ENCODE measurements around the gene CDC42BPA. TPM values are rescaled to one million over a fixed set of nuclear protein-coding genes. Genes with fewer than 3 reads are reported as not detected.

The CDC42BPA gene
- polyA plus RNA-seq, 1 donor (not counting 4 experiments of a cell fraction or from before 2014, with no cell fraction given) = 9.2 TPM

DNA sequence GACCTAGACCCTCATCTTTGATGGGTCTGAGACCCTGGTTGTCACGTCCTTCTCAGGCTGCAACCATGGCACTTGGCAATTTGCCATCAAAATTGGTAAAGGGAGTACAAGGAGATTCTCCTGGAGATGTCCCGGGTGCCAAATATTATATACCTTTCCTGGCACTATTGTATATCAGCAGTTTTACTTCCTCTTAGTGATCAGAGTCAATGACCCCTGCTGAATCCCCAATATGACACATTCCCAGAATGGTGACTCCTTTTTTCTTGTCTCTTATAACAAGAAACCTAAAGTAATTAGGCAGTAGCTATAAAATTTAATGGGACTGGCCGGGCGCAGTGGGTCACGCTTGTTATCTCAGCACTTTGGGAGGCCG, 39.6 kb upstream of the CDC42BPA start:
- DNase-seq (ENCODE audit: low read depth, low spot score) (no peak), FAIRE-seq (no peak)
- H2AFZ ChIP-seq (ENCODE audit: control insufficient read depth, low read length) = no peak overlapping the region
- peak overlapping the region; percentile 78 for H3K4me2 ChIP-seq (ENCODE audit: control insufficient read depth, extremely low read depth, insufficient read depth, low read depth, low read length)
- no peaks in the 10 kb centered on the region for H3K9me3 ChIP-seq (ENCODE audit: control insufficient read depth, low read depth, low read length)
- H3K79me2 ChIP-seq (ENCODE audit: control insufficient read depth, insufficient read depth, low read length) = no peaks in the 10 kb centered on the region
- TF ChIP-seq EZH2 (IDR thresholded peaks at IDR 0.05; ENCODE audit: low read length) = no peak
- TF ChIP-seq, protein P1, sequence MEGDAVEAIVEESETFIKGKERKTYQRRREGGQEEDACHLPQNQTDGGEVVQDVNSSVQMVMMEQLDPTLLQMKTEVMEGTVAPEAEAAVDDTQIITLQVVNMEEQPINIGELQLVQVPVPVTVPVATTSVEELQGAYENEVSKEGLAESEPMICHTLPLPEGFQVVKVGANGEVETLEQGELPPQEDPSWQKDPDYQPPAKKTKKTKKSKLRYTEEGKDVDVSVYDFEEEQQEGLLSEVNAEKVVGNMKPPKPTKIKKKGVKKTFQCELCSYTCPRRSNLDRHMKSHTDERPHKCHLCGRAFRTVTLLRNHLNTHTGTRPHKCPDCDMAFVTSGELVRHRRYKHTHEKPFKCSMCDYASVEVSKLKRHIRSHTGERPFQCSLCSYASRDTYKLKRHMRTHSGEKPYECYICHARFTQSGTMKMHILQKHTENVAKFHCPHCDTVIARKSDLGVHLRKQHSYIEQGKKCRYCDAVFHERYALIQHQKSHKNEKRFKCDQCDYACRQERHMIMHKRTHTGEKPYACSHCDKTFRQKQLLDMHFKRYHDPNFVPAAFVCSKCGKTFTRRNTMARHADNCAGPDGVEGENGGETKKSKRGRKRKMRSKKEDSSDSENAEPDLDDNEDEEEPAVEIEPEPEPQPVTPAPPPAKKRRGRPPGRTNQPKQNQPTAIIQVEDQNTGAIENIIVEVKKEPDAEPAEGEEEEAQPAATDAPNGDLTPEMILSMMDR (optimal IDR thresholded peaks at IDR 0.05 in 1 of 3, IDR thresholded peaks at IDR 0.05 in 1 of 3, conservative IDR thresholded peaks at IDR 0.05 in 1 of 3; ENCODE audit: extremely low read depth in 1 of 3, insufficient read depth in 2 of 3, low read length in 3 of 3) = no peak
- no peaks in the 10 kb centered on the region for H4K20me1 ChIP-seq (ENCODE audit: control insufficient read depth, extremely low read depth, insufficient read depth, low read length)
- dilution Hi-C loops (cut with MboI; ENCODE audit: extremely low pct_ligation_motif_present, low sequenced_read_pairs) = no loop called here
- H3K27me3 ChIP-seq (ENCODE audit: control insufficient read depth, extremely low read depth, insufficient read depth, low read length) = no peaks in the 10 kb centered on the region
- no peak overlapping the region for H3K27ac ChIP-seq (ENCODE audit: control insufficient read depth, insufficient read depth, low read length)
- H3K36me3 ChIP-seq (ENCODE audit: control insufficient read depth in 2 of 2, extremely low read depth in 1 of 2, insufficient read depth in 2 of 2, low read length in 2 of 2) = no peaks in the 10 kb centered on the region
- H3K9ac ChIP-seq (ENCODE audit: control insufficient read depth, extremely low read depth, insufficient read depth, low read length) = no peak overlapping the region
- peaks cover 18% of the 10 kb centered on the region for H3K4me1 ChIP-seq (ENCODE audit: control insufficient read depth, extremely low read depth, insufficient read depth, low read length)
- H3K9me1 ChIP-seq (ENCODE audit: control insufficient read depth, extremely low read depth, insufficient read depth, low read length) = no peaks in the 10 kb centered on the region
- H3K4me3 ChIP-seq (ENCODE audit: control insufficient read depth in 2 of 3, extremely low read depth in 1 of 3, insufficient read depth in 2 of 3, low read depth in 1 of 3, low read length in 3 of 3) = no peak overlapping the region

DNA sequence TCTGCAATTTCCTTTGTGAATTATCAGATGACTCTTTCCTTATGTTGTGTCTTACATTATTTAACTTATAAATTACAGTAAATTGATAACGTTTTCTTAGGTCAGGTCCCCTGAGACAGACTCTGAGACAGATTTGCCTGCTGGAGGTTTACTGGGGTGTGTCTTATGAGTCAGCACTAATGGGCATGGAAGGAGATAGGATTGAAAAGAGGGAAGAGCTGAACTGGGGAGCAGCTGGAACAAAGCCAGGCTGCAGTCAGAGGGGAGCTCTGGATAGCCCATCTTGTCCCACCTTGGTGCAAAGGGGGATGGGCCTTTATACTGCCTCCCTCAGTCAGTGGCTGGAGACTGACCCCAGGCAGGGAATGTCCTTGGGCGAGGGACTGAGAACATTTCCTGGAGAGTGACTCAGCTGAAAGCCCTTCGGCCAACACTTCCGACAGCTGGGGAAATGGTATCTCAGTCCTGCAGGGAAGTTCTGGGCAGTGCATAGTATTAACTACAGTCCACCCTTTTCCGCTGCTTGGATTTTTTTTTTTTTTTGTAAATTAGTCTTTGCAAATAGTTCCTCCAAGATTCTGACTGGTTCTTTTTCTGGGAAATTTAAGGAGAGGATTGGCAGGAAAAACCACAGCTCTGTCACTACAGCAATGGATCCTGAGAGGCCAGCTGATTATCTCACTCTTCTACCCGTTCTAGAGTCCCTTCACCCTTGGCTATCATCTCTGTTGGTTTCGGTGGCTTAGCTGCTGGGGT, 39.1 kb upstream of the CDC42BPA start:
- Histone ChIP-seq H3K4me1 (ENCODE audit: control insufficient read depth, extremely low read depth, insufficient read depth, low read length) (peaks cover 18% of the 10 kb centered on the region), H4K20me1 (ENCODE audit: control insufficient read depth, extremely low read depth, insufficient read depth, low read length) (no peaks in the 10 kb centered on the region), H3K9ac (ENCODE audit: control insufficient read depth, extremely low read depth, insufficient read depth, low read length) (no peak overlapping the region), H3K9me3 (ENCODE audit: control insufficient read depth, low read depth, low read length) (no peaks in the 10 kb centered on the region), H3K27me3 (ENCODE audit: control insufficient read depth, extremely low read depth, insufficient read depth, low read length) (no peaks in the 10 kb centered on the region), H2AFZ (ENCODE audit: control insufficient read depth, low read length) (peak overlapping the region; percentile 48), H3K36me3 (ENCODE audit: control insufficient read depth in 2 of 2, extremely low read depth in 1 of 2, insufficient read depth in 2 of 2, low read length in 2 of 2) (no peaks in the 10 kb centered on the region), H3K4me3 (ENCODE audit: control insufficient read depth in 2 of 3, extremely low read depth in 1 of 3, insufficient read depth in 2 of 3, low read depth in 1 of 3, low read length in 3 of 3) (peak overlapping the region in 1 of 3 experiments; percentile 16), H3K79me2 (ENCODE audit: control insufficient read depth, insufficient read depth, low read length) (no peaks in the 10 kb centered on the region), H3K27ac (ENCODE audit: control insufficient read depth, insufficient read depth, low read length) (peak overlapping the region; percentile 45), H3K9me1 (ENCODE audit: control insufficient read depth, extremely low read depth, insufficient read depth, low read length) (no peaks in the 10 kb centered on the region), H3K4me2 (ENCODE audit: control insufficient read depth, extremely low read depth, insufficient read depth, low read depth, low read length) (peak overlapping the region; percentile 78)
- DNase-seq (ENCODE audit: low read depth, low spot score) (no peak), FAIRE-seq (peak; percentile 87)
- dilution Hi-C loops (cut with MboI; ENCODE audit: extremely low pct_ligation_motif_present, low sequenced_read_pairs) = no loop called here
- TF ChIP-seq EZH2 (IDR thresholded peaks at IDR 0.05; ENCODE audit: low read length) = no peak
- TF ChIP-seq, protein P1 (optimal IDR thresholded peaks at IDR 0.05 in 1 of 3, IDR thresholded peaks at IDR 0.05 in 1 of 3, conservative IDR thresholded peaks at IDR 0.05 in 1 of 3; ENCODE audit: extremely low read depth in 1 of 3, insufficient read depth in 2 of 3, low read length in 3 of 3) = no peak
